OCI-LY7 (cell line): ENCODE measurements around the gene TRIO.

Source experiments
- CTCF ChIP-seq: fragments of 200-600 bp; sonication (generic); conservative IDR thresholded peaks from 2 replicates; pipeline ENCODE4 v1.5.1; 2014; ENCODE audit warnings: mild to moderate bottlenecking, antibody characterized with exemption, low read length, moderate library complexity, mixed read lengths
- EZH2phosphoT487 ChIP-seq: fragments of 200-600 bp; sonication (generic); IDR thresholded peaks from 2 replicates; pipeline ENCODE4 v1.6.1; 2018; ENCODE audit warnings: low read depth, borderline replicate concordance, mild to moderate bottlenecking, mixed run types, antibody characterized with exemption, low read length, moderate library complexity, mixed read lengths

- TF ChIP-seq CTCF (no peak), EZH2phosphoT487 (no peak)
Observed at GRCh38 chr5:14523243-14524034, 380.3 kb downstream of the TRIO start.
